ENCODE results near the gene TXNRD1. TPM values are rescaled to one million over a fixed set of nuclear protein-coding genes. Genes with fewer than 3 reads are reported as not detected.

The TXNRD1 gene
- total RNA-seq, 4 donors from 2014 or later = 243 to 594 (median 299) TPM

DNA sequence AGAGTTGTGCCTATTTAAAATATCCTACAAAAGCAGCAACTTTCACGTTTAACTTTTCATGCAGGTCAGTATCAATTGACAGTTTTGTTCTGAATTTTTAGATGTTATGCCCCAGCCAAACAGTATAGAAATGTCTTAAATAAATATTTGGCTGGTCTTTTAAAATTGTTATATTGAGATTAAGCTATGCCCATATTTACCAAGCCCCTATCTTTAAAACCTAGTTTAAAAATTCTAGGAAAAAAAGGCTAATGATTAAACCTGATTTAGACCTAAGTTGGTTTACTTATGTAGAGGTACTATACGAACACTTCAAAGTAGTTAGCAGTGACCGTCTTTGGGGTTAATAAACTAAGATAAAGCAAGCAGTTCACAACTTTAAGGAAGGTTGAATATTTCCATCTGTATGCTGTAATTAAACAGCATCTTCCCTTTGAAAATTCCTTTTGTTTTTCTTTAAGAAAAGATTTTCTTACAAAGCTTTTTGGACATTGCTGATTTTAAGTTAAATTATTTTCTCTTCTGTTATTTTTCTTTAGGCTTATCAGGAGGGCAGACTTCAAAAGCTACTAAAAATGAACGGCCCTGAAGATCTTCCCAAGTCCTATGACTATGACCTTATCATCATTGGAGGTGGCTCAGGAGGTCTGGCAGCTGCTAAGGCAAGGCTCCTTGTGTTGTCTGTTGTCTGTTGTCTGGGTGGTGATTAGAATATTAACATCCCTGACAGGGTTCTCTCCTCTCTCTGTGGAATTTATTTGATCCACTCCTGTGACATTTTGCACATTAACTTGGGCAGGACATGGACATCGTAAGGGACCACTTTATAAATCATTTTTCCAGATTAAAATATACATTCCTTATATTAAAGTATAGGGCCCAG lies 95.4 kb downstream of the TXNRD1 start:
- H3K4me3 ChIP-seq = no peak overlapping the region
- TF ChIP-seq POLR2AphosphoS5 (IDR thresholded peaks at IDR 0.05) (peak in 1 of 2 donors; percentile 9), EP300 (IDR thresholded peaks at IDR 0.05) (no peak)

GRCh38 chr12:104312202-104312601 lies 96.6 kb downstream of the TXNRD1 start:
- no peak overlapping the region for H3K4me3 ChIP-seq
- no peak for DNase-seq (ENCODE audit: extremely low spot score)
- H3K9me3 ChIP-seq = no peaks in the 10 kb centered on the region
- peaks cover 6 to 41% (median 21%) of the 10 kb centered on the region in 4 donors for H3K4me1 ChIP-seq
- peaks cover 61 to 82% (median 68%) of the 10 kb centered on the region in 4 donors for H3K36me3 ChIP-seq
- H3K27ac ChIP-seq (replicated peaks in 1 of 4) = no peak overlapping the region
- intact Hi-C loops (cut with DNase I) = no loop called here
- no peak for TF ChIP-seq EP300 (IDR thresholded peaks at IDR 0.05)
- TF ChIP-seq, protein P1, sequence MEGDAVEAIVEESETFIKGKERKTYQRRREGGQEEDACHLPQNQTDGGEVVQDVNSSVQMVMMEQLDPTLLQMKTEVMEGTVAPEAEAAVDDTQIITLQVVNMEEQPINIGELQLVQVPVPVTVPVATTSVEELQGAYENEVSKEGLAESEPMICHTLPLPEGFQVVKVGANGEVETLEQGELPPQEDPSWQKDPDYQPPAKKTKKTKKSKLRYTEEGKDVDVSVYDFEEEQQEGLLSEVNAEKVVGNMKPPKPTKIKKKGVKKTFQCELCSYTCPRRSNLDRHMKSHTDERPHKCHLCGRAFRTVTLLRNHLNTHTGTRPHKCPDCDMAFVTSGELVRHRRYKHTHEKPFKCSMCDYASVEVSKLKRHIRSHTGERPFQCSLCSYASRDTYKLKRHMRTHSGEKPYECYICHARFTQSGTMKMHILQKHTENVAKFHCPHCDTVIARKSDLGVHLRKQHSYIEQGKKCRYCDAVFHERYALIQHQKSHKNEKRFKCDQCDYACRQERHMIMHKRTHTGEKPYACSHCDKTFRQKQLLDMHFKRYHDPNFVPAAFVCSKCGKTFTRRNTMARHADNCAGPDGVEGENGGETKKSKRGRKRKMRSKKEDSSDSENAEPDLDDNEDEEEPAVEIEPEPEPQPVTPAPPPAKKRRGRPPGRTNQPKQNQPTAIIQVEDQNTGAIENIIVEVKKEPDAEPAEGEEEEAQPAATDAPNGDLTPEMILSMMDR (IDR thresholded peaks at IDR 0.05) = no peak
- 79% methylated on average over 1 of the region's 1 CpG for WGBS
- H3K27me3 ChIP-seq = no peaks in the 10 kb centered on the region

More for the DNA sequence above, 95.4 kb downstream of the TXNRD1 start:
- Histone ChIP-seq H3K4me1 (peaks cover 18 to 53% (median 33%) of the 10 kb centered on the region in 4 donors), H3K27ac (replicated peaks in 1 of 4) (no peak overlapping the region), H3K9me3 (no peaks in the 10 kb centered on the region), H3K36me3 (peaks cover 48 to 73% (median 56%) of the 10 kb centered on the region in 4 donors), H3K27me3 (no peaks in the 10 kb centered on the region)
- WGBS = 89% methylated on average over 5 of the region's 5 CpGs
- intact Hi-C loops (cut with DNase I) = no loop called here
- no peak for DNase-seq (ENCODE audit: extremely low spot score)

DNA sequence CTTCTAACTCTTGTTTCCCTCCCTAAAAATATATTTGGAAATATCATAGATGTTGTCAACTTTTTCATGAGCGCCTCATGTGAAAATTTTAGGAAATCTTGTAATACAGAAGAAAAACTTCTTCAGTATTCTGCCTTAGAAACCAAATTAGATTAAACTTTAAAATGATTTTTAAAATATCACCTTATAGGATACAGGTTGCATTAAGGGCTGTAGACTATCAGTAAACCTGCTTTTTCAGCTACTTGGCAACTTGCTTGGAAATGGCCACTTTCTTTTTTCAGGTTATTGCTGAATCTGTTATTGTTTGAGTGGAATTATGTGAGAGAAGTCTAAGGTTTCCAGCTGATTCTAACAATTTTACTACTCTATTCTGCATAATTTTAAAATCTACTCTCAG lies 97.1 kb downstream of the TXNRD1 start:
- Histone ChIP-seq H3K4me1 (peaks cover 1 to 36% (median 17%) of the 10 kb centered on the region in 4 donors), H3K4me3 (no peak overlapping the region), H3K27me3 (no peaks in the 10 kb centered on the region), H3K36me3 (peaks cover 65 to 84% (median 73%) of the 10 kb centered on the region in 4 donors), H3K9me3 (no peaks in the 10 kb centered on the region), H3K27ac (replicated peaks in 1 of 4) (no peak overlapping the region)
- WGBS = 100% methylated on average over 1 of the region's 1 CpG
- TF ChIP-seq POLR2A (IDR thresholded peaks at IDR 0.05; ENCODE audit: low read depth) (no peak), POLR2AphosphoS5 (IDR thresholded peaks at IDR 0.05) (no peak), EP300 (IDR thresholded peaks at IDR 0.05) (no peak)
- TF ChIP-seq, protein P1 (IDR thresholded peaks at IDR 0.05) = no peak
- DNase-seq (ENCODE audit: extremely low spot score) = no peak
- intact Hi-C loops (cut with DNase I) = no loop called here

- Histone ChIP-seq H3K9me3 (no peaks in the 10 kb centered on the region), H3K4me1 (peaks cover 0 to 28% (median 11%) of the 10 kb centered on the region in 4 donors), H3K27me3 (no peaks in the 10 kb centered on the region), H3K36me3 (peaks cover 69 to 94% (median 80%) of the 10 kb centered on the region in 4 donors), H3K4me3 (no peak overlapping the region), H3K27ac (replicated peaks in 1 of 4) (no peak overlapping the region)
- DNase-seq (ENCODE audit: extremely low spot score) = no peak
- 66% methylated on average over 4 of the region's 4 CpGs for WGBS
- TF ChIP-seq EP300 (IDR thresholded peaks at IDR 0.05) = no peak
- TF ChIP-seq, protein P1 (IDR thresholded peaks at IDR 0.05) = no peak
- TF ChIP-seq POLR2A (IDR thresholded peaks at IDR 0.05; ENCODE audit: low read depth) = no peak
- no peak for TF ChIP-seq POLR2AphosphoS5 (IDR thresholded peaks at IDR 0.05)
- intact Hi-C loops (cut with DNase I) = no loop called here
These were observed 98.1 kb downstream of the TXNRD1 start for GRCh38 chr12:104313568-104314241.

DNA sequence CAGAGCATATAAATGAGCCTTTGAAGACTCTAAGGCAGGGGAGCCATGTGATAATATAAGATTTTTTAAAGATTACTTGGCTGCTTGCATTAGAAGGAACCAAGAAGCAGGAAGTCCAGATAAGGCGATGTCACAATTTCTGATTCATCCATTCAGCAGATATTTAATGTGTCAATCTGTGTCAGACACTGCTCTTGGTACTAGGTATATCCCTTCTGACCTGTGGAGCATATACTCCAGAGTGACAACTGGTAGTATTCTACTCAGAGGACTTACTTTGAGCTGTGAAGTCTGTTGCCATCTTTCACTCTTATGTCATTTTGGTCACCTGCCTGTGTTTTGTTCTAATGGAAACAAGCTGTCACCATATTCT lies 98.6 kb downstream of the TXNRD1 start:
- no peaks in the 10 kb centered on the region for H3K27me3 ChIP-seq
- no peaks in the 10 kb centered on the region for H3K9me3 ChIP-seq
- 88% methylated on average over 1 of the region's 1 CpG for WGBS
- H3K4me3 ChIP-seq = no peak overlapping the region
- DNase-seq (ENCODE audit: extremely low spot score) = no peak
- peaks cover 71 to 99% (median 86%) of the 10 kb centered on the region in 4 donors for H3K36me3 ChIP-seq
- H3K4me1 ChIP-seq = peaks cover 0 to 23% (median 10%) of the 10 kb centered on the region in 4 donors
- no peak overlapping the region for H3K27ac ChIP-seq (replicated peaks in 1 of 4)
- TF ChIP-seq, protein P1 (IDR thresholded peaks at IDR 0.05) = no peak
- no peak for TF ChIP-seq EP300 (IDR thresholded peaks at IDR 0.05)
- peak in 1 of 2 donors; percentile 23 for TF ChIP-seq POLR2AphosphoS5 (IDR thresholded peaks at IDR 0.05)
- no peak for TF ChIP-seq POLR2A (IDR thresholded peaks at IDR 0.05; ENCODE audit: low read depth)
- intact Hi-C loops (cut with DNase I) = no loop called here

Data from esophagus muscularis mucosa (tissue), 4 donors.